HG02938 (cell line): Measurements from ENCODE around the gene SLC24A3.

ENCODE experiments used
- ATAC-seq: cut with Tn5 transposase; IDR thresholded peaks from one replicate; pipeline ENCODE4 v1.9.1; 2021; ENCODE audit warnings: mild to moderate bottlenecking, moderate library complexity; ENCODE audit not compliant: unreplicated experiment

Gene SLC24A3

GRCh38 chr20:19269737-19270340 lies 57.4 kb downstream of the SLC24A3 start:
- no peak for ATAC-seq

GRCh38 chr20:19271879-19272651 lies 59.6 kb downstream of the SLC24A3 start:
- no peak for ATAC-seq

- no peak for ATAC-seq
Observed at GRCh38 chr20:19272976-19273654, 60.7 kb downstream of the SLC24A3 start.

GRCh38 chr20:19274001-19274400 lies 61.6 kb downstream of the SLC24A3 start:
- no peak for ATAC-seq

- no peak for ATAC-seq
Observed at GRCh38 chr20:19274412-19275015, 62.1 kb downstream of the SLC24A3 start.

- no peak for ATAC-seq
Observed at GRCh38 chr20:19275038-19275629, 62.7 kb downstream of the SLC24A3 start.

- no peak for ATAC-seq
Observed at GRCh38 chr20:19275630-19276071, 63.2 kb downstream of the SLC24A3 start.

GRCh38 chr20:19277381-19277780 lies 64.9 kb downstream of the SLC24A3 start:
- no peak for ATAC-seq

GRCh38 chr20:19283490-19284025 lies 71.1 kb downstream of the SLC24A3 start:
- no peak for ATAC-seq

- ATAC-seq = no peak
Observed at GRCh38 chr20:19284400-19285178, 72.1 kb downstream of the SLC24A3 start.

GRCh38 chr20:19285436-19285835 lies 73.0 kb downstream of the SLC24A3 start:
- no peak for ATAC-seq

- no peak for ATAC-seq
Observed at GRCh38 chr20:19288061-19288460, 75.6 kb downstream of the SLC24A3 start.

GRCh38 chr20:19288636-19289035 lies 76.2 kb downstream of the SLC24A3 start:
- no peak for ATAC-seq

- ATAC-seq = no peak
Observed at GRCh38 chr20:19289451-19289850, 77.0 kb downstream of the SLC24A3 start.

- ATAC-seq = no peak
Observed at GRCh38 chr20:19291024-19291817, 78.8 kb downstream of the SLC24A3 start.

- no peak for ATAC-seq
Observed at GRCh38 chr20:19291818-19292132, 79.3 kb downstream of the SLC24A3 start.

- ATAC-seq = no peak
Observed at GRCh38 chr20:19292254-19292653, 79.8 kb downstream of the SLC24A3 start.

GRCh38 chr20:19295076-19295475 lies 82.6 kb downstream of the SLC24A3 start:
- ATAC-seq = no peak

- ATAC-seq = no peak
Observed at GRCh38 chr20:19298652-19299051, 86.2 kb downstream of the SLC24A3 start.
